Neural cell (in vitro differentiated cells): ENCODE results near the gene GPNMB. TPM values are rescaled to one million over a fixed set of nuclear protein-coding genes. Genes with fewer than 3 reads are reported as not detected.

ENCODE experiments used
- H2AFZ ChIP-seq: fragments of 200-600, 300-800 bp; sonication (generic), shearing (Covaris generic); 2 replicates; pipeline ENCODE4 v1.6.0; 2014; ENCODE audit warnings: low read depth, mild to moderate bottlenecking, antibody characterized with exemption, low read length, moderate library complexity
- H3F3A ChIP-seq: fragments of 200-600 bp; shearing (Covaris generic); 2 replicates; pipeline ENCODE4 v1.6.1; 2016; ENCODE audit warnings: mild to moderate bottlenecking, moderate library complexity, mixed read lengths, antibody characterized with exemption, low read length; ENCODE audit not compliant: insufficient read depth, poor library complexity, severe bottlenecking
- H3K27ac ChIP-seq: fragments of 200-600, 300-800 bp; sonication (generic), shearing (Covaris generic); 2 replicates; pipeline ENCODE4 v1.5.1; 2014; ENCODE audit warnings: mild to moderate bottlenecking, low read length, moderate library complexity
- H3K27me3 ChIP-seq: fragments of 300-800, 200-600 bp; sonication (generic), shearing (Covaris generic); 2 replicates; pipeline ENCODE4 v1.6.0; 2014; ENCODE audit warnings: mild to moderate bottlenecking, low read depth, low read length, moderate library complexity; ENCODE audit not compliant: insufficient read depth
- H3K36me3 ChIP-seq: fragments of 300-800, 200-600 bp; sonication (generic), shearing (Covaris generic); 2 replicates; pipeline ENCODE4 v1.5.1; 2014; ENCODE audit warnings: mild to moderate bottlenecking, antibody characterized with exemption, low read length, moderate library complexity; ENCODE audit not compliant: insufficient read depth
- H3K4me2 ChIP-seq: fragments of 300-800, 200-600 bp; sonication (generic), shearing (Covaris generic); 2 replicates; pipeline ENCODE4 v1.6.0; 2014; ENCODE audit warnings: mild to moderate bottlenecking, low read length
- H3K4me3 ChIP-seq: fragments of 300-800, 200-600 bp; sonication (generic), shearing (Covaris generic); 2 replicates; pipeline ENCODE4 v1.5.1; 2014; ENCODE audit warnings: mild to moderate bottlenecking, low read length, moderate library complexity
- H3K79me2 ChIP-seq: fragments of 200-600 bp; shearing (Covaris generic); replicated peaks from 2 replicates; pipeline ENCODE4 v1.6.0; 2014; ENCODE audit warnings: mild to moderate bottlenecking, low read length, moderate library complexity; ENCODE audit not compliant: insufficient read depth
- H3K9ac ChIP-seq: fragments of 300-800, 200-600 bp; sonication (generic), shearing (Covaris generic); 2 replicates; pipeline ENCODE4 v1.6.1; 2016; ENCODE audit warnings: mild to moderate bottlenecking, low read length, mixed read lengths
- H3K9me2 ChIP-seq: fragments of 200-600 bp; shearing (Covaris generic); 2 replicates; pipeline ENCODE4 v1.6.1; 2016; ENCODE audit warnings: mild to moderate bottlenecking, low read length, mixed read lengths; ENCODE audit not compliant: insufficient read depth
- H3K9me3 ChIP-seq: fragments of 200-600, 300-800 bp; sonication (generic), shearing (Covaris generic); 2 replicates; pipeline ENCODE4 v1.6.1; 2016; ENCODE audit warnings: mild to moderate bottlenecking, mixed run types, low read length, moderate library complexity, mixed read lengths
- H4K20me1 ChIP-seq: fragments of 200-600 bp; shearing (Covaris generic); 2 replicates; pipeline ENCODE4 v1.6.1; 2016; ENCODE audit warnings: mild to moderate bottlenecking, mixed run types; ENCODE audit not compliant: insufficient read depth
- EP300 ChIP-seq: fragments of 450-650 bp; conservative IDR thresholded peaks from 2 replicates; pipeline ENCODE4 v1.6.1; 2014; ENCODE audit warnings: antibody characterized with exemption, mild to moderate bottlenecking, moderate library complexity; ENCODE audit not compliant: poor library complexity, severe bottlenecking
- EZH2 ChIP-seq: fragments of 200-600, 300-800 bp; shearing (Covaris generic), sonication (generic); IDR thresholded peaks from 2 replicates; pipeline ENCODE4 v1.6.1; 2014; ENCODE audit warnings: antibody characterized with exemption, low read length, borderline replicate concordance, mild to moderate bottlenecking; ENCODE audit not compliant: insufficient read depth, poor library complexity, severe bottlenecking
- MXI1 ChIP-seq: fragments of 450-650 bp; conservative IDR thresholded peaks from 2 replicates; pipeline ENCODE4 v1.6.1; 2014; ENCODE audit warnings: antibody characterized with exemption, mild to moderate bottlenecking; ENCODE audit not compliant: poor library complexity, severe bottlenecking
- POLR2AphosphoS5 ChIP-seq: IDR thresholded peaks from 2 replicates; pipeline ENCODE4 v1.6.1; 2012
- RAD21 ChIP-seq: fragments of 450-650 bp; conservative IDR thresholded peaks from 2 replicates; pipeline ENCODE4 v1.6.1; 2014; ENCODE audit warnings: antibody characterized with exemption, mild to moderate bottlenecking, moderate library complexity
- SMC3 ChIP-seq: fragments of 450-650 bp; conservative IDR thresholded peaks from 2 replicates; pipeline ENCODE4 v1.6.1; 2014; ENCODE audit warnings: antibody characterized with exemption, mild to moderate bottlenecking, moderate library complexity; ENCODE audit not compliant: poor library complexity
- TAF1 ChIP-seq: IDR thresholded peaks from 2 replicates; pipeline ENCODE4 v1.6.1; 2012; ENCODE audit warnings: low read depth
- polyA plus RNA-seq: library from polyadenylated mRNA; depleted of rRNA; stranded (reverse); fragments of >200 nt; gene quantifications from 2 replicates; pipeline ENCODE4 v1.2.3, GENCODE V29; 2014
- TF ChIP-seq, protein P1 (sequence below): IDR thresholded peaks from 2 replicates; pipeline ENCODE4 v1.6.1; 2012; ENCODE audit warnings: borderline replicate concordance
- TF ChIP-seq, protein P2 (sequence below): fragments of 450-650 bp; IDR thresholded peaks from 2 replicates; pipeline ENCODE4 v1.5.1; 2014; ENCODE audit warnings: antibody characterized with exemption, mild to moderate bottlenecking, moderate library complexity; ENCODE audit not compliant: poor library complexity, severe bottlenecking

GPNMB gene
- polyA plus RNA-seq, 1 donor from 2014 or later: not detected

DNA sequence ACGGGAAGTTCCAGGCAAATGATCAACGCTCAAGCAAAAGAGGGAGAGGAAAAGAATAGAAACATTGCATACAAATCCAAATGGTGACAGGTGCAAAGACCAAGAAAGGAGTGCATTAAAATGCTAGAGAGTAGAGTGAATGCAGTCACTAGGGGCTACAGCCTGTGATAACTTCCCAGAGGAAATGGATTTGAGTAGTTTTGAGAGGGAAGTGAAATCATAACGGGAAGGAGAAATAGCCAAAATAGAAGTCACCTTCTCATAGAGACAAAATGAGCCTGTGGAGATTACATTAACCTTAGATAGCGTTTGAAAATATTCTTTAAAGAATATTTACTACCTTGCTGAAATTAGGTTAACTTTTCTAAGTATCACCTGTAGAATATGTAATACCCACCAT lies 38.3 kb upstream of the GPNMB start:
- no peaks in the 10 kb centered on the region for H3K9me3 ChIP-seq
- TF ChIP-seq MXI1 (no peak), SMC3 (no peak), POLR2AphosphoS5 (no peak), RAD21 (no peak), EZH2 (no peak), EP300 (no peak)
- TF ChIP-seq, protein P1, sequence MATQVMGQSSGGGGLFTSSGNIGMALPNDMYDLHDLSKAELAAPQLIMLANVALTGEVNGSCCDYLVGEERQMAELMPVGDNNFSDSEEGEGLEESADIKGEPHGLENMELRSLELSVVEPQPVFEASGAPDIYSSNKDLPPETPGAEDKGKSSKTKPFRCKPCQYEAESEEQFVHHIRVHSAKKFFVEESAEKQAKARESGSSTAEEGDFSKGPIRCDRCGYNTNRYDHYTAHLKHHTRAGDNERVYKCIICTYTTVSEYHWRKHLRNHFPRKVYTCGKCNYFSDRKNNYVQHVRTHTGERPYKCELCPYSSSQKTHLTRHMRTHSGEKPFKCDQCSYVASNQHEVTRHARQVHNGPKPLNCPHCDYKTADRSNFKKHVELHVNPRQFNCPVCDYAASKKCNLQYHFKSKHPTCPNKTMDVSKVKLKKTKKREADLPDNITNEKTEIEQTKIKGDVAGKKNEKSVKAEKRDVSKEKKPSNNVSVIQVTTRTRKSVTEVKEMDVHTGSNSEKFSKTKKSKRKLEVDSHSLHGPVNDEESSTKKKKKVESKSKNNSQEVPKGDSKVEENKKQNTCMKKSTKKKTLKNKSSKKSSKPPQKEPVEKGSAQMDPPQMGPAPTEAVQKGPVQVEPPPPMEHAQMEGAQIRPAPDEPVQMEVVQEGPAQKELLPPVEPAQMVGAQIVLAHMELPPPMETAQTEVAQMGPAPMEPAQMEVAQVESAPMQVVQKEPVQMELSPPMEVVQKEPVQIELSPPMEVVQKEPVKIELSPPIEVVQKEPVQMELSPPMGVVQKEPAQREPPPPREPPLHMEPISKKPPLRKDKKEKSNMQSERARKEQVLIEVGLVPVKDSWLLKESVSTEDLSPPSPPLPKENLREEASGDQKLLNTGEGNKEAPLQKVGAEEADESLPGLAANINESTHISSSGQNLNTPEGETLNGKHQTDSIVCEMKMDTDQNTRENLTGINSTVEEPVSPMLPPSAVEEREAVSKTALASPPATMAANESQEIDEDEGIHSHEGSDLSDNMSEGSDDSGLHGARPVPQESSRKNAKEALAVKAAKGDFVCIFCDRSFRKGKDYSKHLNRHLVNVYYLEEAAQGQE: no peak
- TF ChIP-seq, protein P2, sequence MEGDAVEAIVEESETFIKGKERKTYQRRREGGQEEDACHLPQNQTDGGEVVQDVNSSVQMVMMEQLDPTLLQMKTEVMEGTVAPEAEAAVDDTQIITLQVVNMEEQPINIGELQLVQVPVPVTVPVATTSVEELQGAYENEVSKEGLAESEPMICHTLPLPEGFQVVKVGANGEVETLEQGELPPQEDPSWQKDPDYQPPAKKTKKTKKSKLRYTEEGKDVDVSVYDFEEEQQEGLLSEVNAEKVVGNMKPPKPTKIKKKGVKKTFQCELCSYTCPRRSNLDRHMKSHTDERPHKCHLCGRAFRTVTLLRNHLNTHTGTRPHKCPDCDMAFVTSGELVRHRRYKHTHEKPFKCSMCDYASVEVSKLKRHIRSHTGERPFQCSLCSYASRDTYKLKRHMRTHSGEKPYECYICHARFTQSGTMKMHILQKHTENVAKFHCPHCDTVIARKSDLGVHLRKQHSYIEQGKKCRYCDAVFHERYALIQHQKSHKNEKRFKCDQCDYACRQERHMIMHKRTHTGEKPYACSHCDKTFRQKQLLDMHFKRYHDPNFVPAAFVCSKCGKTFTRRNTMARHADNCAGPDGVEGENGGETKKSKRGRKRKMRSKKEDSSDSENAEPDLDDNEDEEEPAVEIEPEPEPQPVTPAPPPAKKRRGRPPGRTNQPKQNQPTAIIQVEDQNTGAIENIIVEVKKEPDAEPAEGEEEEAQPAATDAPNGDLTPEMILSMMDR: no peak
- no peaks in the 10 kb centered on the region for H3K36me3 ChIP-seq
- H4K20me1 ChIP-seq: no peaks in the 10 kb centered on the region
- no peak overlapping the region for H3K4me2 ChIP-seq
- no peak overlapping the region for H3K9ac ChIP-seq
- H3K79me2 ChIP-seq: no peaks in the 10 kb centered on the region
- H3K4me3 ChIP-seq: no peak overlapping the region
- no peak overlapping the region for H3K27ac ChIP-seq
- H3F3A ChIP-seq: no peaks in the 10 kb centered on the region
- H3K9me2 ChIP-seq: no peaks in the 10 kb centered on the region
- no peak overlapping the region for H2AFZ ChIP-seq
- no peaks in the 10 kb centered on the region for H3K27me3 ChIP-seq

DNA sequence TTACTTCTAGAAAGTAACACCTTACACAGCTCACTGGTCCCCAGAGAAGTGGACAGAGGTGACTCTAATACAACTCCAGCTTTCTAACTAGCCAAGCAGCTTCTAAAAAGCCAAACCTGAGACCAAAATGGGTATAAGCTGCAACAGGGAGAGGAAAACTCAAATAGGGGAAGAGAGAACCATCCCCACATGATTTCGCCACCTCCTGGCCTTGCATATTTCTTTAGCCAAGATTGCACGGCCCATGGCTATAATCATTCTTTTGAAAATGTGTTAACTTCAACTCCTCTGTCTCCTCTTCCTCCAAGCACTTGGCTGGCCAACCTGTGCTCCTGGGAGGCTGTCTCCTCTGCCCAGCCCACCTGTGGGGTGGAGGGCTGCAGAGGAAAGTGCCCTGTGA lies 36.1 kb upstream of the GPNMB start:
- H3K36me3 ChIP-seq: no peaks in the 10 kb centered on the region
- H3K9me2 ChIP-seq: no peaks in the 10 kb centered on the region
- H3K4me2 ChIP-seq: no peak overlapping the region
- TF ChIP-seq EZH2 (no peak), POLR2AphosphoS5 (no peak), MXI1 (no peak), SMC3 (no peak), TAF1 (no peak), RAD21 (no peak), EP300 (no peak)
- TF ChIP-seq, protein P2: no peak
- TF ChIP-seq, protein P1: no peak
- no peak overlapping the region for H2AFZ ChIP-seq
- H3K9ac ChIP-seq: no peak overlapping the region
- no peaks in the 10 kb centered on the region for H4K20me1 ChIP-seq
- no peaks in the 10 kb centered on the region for H3F3A ChIP-seq
- H3K4me3 ChIP-seq: no peak overlapping the region
- H3K27me3 ChIP-seq: no peaks in the 10 kb centered on the region
- H3K79me2 ChIP-seq: no peaks in the 10 kb centered on the region
- H3K9me3 ChIP-seq: no peaks in the 10 kb centered on the region
- no peak overlapping the region for H3K27ac ChIP-seq
